Neutrophil (primary cell): ENCODE measurements around the gene TKTL2.

Source experiments
- H3K27ac ChIP-seq: fragments of 200-600 bp; sonication (generic); 2 replicates; pipeline ENCODE4 v1.5.1; 2016; ENCODE audit warnings: mild to moderate bottlenecking, moderate library complexity
- H3K27me3 ChIP-seq: fragments of 200-600 bp; sonication (generic); 2 replicates; pipeline ENCODE4 v1.6.0; 2016; ENCODE audit warnings: mild to moderate bottlenecking
- H3K36me3 ChIP-seq: fragments of 200-600 bp; sonication (generic); 2 replicates; pipeline ENCODE4 v1.5.1; 2017
- H3K4me1 ChIP-seq, 2 experiments: fragments of 200-600 bp in 1 of 2; sonication (generic) in 1 of 2; 1 replicate in 1 of 2; 2 replicates in 1 of 2; pipeline versions ENCODE4 v1.5.1 to v1.6.1; 2013 to 2016; ENCODE audit warnings: low read depth in 1 of 2, low read length in 1 of 2, mild to moderate bottlenecking in 1 of 2, moderate library complexity in 1 of 2; ENCODE audit not compliant: control insufficient read depth in 1 of 2, insufficient read depth in 1 of 2
- H3K4me3 ChIP-seq, 2 experiments: fragments of 200-600 bp in 1 of 2; sonication (generic) in 1 of 2; 1 replicate in 1 of 2; 2 replicates in 1 of 2; pipeline ENCODE4 v1.5.1; 2013 to 2016; ENCODE audit warnings: low read depth in 1 of 2, low read length in 1 of 2, mild to moderate bottlenecking in 1 of 2, moderate library complexity in 1 of 2
- H3K9me3 ChIP-seq: fragments of 200-600 bp; sonication (generic); 2 replicates; pipeline ENCODE4 v1.5.1; 2016
- CTCF ChIP-seq: fragments of 200-600 bp; sonication (generic); IDR thresholded peaks from 2 replicates; pipeline ENCODE4 v1.5.1; 2016; ENCODE audit warnings: antibody characterized with exemption

The TKTL2 gene

DNA sequence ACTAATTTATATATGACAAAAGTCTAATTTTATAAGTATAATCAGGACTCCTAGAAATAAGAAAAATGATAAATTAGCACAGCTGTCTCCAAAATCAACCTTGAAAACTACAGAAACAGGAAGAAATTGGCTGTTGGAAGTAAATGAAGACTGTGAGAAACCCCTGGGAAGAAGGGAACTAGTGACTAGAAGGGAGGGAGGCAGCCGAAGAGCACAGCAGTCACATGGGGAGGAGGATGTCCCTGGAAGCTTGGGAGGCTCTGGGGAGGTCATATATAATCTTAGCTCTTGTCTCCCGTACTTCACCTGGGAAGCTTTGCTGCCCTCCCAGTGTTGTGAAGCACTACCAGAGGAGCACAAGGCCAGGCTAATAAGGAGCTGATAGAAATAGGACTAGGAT, 12.0 kb upstream of the TKTL2 start:
- Histone ChIP-seq H3K36me3 (no peaks in the 10 kb centered on the region), H3K4me1 (peaks cover 13 to 20% of the 10 kb centered on the region in 2 experiments), H3K27me3 (no peaks in the 10 kb centered on the region), H3K27ac (no peak overlapping the region), H3K9me3 (no peaks in the 10 kb centered on the region), H3K4me3 (no peak overlapping the region)
- TF ChIP-seq CTCF: no peak

- no peak overlapping the region for H3K27ac ChIP-seq
- no peak overlapping the region for H3K4me3 ChIP-seq
- no peak for TF ChIP-seq CTCF
- no peaks in the 10 kb centered on the region for H3K36me3 ChIP-seq
- no peaks in the 10 kb centered on the region for H3K27me3 ChIP-seq
- H3K4me1 ChIP-seq: peaks cover 13 to 20% of the 10 kb centered on the region in 2 experiments
- H3K9me3 ChIP-seq: no peaks in the 10 kb centered on the region
Measured at GRCh38 chr4:163484906-163485305, 11.4 kb upstream of the TKTL2 start.

- peaks cover 13 to 20% of the 10 kb centered on the region in 2 experiments for H3K4me1 ChIP-seq
Measured at GRCh38 chr4:163482190-163482589, 8.6 kb upstream of the TKTL2 start.

DNA sequence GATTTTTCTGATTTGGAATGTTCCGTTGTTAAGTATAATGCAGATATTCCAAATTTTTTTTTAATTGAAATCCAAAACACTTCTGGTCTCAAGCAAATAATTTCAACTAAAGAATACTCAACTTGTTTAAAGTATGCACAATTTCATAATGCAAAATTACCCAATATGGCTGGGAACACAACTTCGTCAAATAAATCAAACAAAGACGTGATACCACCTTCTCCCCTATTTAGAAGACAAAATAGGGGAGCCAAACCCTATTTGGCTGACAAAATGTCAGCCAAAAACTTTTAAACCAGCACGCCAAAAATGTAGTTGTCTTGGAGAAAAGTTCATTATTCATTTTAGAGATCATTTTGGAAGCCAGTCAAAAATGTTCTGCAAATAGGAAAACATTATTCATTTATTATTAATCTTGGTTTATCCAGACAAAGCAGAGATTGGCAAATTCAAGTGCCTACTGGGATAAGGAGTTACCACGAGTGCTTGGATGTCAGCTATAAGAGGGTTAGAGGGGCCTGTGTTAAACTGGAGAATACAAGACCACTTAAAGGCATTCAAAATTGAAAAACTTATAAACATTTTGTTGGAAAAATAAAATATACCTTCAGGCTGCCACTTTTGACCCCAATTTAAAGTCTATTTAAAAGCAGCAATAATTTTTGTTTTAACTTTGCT, 3.3 kb upstream of the TKTL2 start:
- Histone ChIP-seq H3K27ac (no peak overlapping the region), H3K27me3 (peaks cover 20% of the 10 kb centered on the region), H3K4me1 (no peaks in the 10 kb centered on the region), H3K36me3 (no peaks in the 10 kb centered on the region), H3K9me3 (no peaks in the 10 kb centered on the region), H3K4me3 (no peak overlapping the region)
- no peak for TF ChIP-seq CTCF

More at GRCh38 chr4:163482190-163482589, 8.6 kb upstream of the TKTL2 start:
- H3K4me3 ChIP-seq: no peak overlapping the region
- H3K27ac ChIP-seq: peak overlapping the region; percentile 64
- TF ChIP-seq CTCF: no peak
- no peaks in the 10 kb centered on the region for H3K36me3 ChIP-seq
- no peaks in the 10 kb centered on the region for H3K9me3 ChIP-seq
- peaks cover 8% of the 10 kb centered on the region for H3K27me3 ChIP-seq

DNA sequence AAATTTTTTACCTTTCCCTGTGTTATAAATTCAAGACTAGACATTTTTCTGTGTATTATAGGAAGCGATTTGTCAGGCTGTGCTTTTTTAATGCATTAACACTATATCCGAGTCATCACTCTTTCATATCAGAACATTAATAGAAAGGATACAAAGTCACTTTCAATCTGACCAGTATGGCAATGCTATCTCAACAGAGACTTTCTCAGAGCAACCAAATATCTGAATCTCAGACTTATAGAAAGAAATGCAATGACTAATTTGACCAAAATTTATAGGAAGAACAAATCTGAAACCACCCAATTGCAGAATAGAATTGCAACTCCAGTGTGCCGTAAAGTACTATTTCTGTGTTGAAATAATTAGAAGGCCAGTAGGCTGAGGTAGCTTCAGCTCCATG, 473 bp upstream of the TKTL2 start:
- Histone ChIP-seq H3K9me3 (no peaks in the 10 kb centered on the region), H3K4me1 (peaks cover 6 to 16% of the 10 kb centered on the region in 2 experiments), H3K27me3 (peaks cover 20% of the 10 kb centered on the region), H3K4me3 (no peak overlapping the region), H3K27ac (no peak overlapping the region), H3K36me3 (no peaks in the 10 kb centered on the region)
- no peak for TF ChIP-seq CTCF
